ENCODE data around the gene TBC1D14.

DNA sequence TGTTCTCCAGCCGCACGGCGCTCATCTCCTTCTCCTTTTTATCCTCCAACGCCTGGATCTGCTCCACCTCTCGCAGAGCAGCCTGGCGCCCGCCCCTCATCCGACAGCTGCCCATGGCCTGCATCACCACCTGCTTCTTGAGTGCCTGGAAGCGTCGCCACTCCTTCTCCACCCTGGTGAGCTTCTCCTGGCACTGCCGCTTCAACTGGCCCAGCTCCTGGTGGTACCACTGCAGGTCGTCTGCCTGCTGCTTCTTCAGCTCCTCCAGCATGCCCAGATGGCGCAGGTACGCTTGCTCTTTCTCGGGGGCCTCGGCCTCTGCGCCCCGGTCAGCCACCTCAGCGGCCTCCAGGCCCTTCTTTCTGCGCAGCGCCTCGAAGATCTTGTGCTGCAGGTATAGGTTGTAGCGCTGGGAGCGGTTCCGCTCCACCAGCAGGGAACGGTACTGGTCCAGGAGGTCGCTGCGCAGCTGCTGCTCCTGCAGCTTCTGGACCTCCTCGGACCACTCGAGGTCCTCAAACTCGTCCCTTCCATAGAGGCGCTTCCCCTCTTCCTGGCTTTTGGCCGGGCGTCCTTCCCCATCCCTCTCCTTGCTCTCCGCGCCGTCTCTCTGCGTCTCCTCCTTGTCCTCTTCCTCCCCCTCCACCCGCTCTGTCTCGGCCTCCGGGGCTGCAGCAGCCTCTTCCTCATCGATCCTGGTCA, 132.3 kb downstream of the TBC1D14 start:
- TF ChIP-seq, protein P1, sequence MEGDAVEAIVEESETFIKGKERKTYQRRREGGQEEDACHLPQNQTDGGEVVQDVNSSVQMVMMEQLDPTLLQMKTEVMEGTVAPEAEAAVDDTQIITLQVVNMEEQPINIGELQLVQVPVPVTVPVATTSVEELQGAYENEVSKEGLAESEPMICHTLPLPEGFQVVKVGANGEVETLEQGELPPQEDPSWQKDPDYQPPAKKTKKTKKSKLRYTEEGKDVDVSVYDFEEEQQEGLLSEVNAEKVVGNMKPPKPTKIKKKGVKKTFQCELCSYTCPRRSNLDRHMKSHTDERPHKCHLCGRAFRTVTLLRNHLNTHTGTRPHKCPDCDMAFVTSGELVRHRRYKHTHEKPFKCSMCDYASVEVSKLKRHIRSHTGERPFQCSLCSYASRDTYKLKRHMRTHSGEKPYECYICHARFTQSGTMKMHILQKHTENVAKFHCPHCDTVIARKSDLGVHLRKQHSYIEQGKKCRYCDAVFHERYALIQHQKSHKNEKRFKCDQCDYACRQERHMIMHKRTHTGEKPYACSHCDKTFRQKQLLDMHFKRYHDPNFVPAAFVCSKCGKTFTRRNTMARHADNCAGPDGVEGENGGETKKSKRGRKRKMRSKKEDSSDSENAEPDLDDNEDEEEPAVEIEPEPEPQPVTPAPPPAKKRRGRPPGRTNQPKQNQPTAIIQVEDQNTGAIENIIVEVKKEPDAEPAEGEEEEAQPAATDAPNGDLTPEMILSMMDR (conservative IDR thresholded peaks at IDR 0.05; ENCODE audit: low read length), result no peak
- TF ChIP-seq EZH2phosphoT487 (IDR thresholded peaks at IDR 0.05; ENCODE audit: borderline replicate concordance, low read depth, low read length), result no peak
